ENCODE measurements around the gene HLA-DPA1.

HLA-DPA1 gene

GRCh38 chr6:33017694-33018353 lies 55.6 kb downstream of the HLA-DPA1 start:
- DNase-seq (ENCODE audit: low read depth), result no peak

DNA sequence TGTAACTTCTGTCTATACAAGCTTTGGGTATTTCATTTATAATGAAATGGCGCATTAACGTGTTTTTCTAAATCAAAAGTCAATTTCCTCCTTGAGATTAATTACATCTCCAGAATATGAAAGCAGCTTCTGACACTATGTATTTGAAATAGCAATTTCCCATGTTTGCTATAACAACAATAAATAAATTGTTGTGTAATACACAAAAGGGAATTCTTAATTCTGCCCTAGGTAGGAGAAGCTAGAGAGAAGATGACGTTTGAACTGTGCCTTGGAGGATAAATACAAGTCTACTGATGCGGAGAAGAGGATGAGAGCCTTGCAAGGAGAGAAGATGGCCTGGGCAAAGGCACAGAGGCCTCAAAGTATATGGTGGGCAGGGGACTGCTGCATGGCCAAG lies 56.4 kb downstream of the HLA-DPA1 start:
- no peak for DNase-seq (ENCODE audit: low read depth)

DNA sequence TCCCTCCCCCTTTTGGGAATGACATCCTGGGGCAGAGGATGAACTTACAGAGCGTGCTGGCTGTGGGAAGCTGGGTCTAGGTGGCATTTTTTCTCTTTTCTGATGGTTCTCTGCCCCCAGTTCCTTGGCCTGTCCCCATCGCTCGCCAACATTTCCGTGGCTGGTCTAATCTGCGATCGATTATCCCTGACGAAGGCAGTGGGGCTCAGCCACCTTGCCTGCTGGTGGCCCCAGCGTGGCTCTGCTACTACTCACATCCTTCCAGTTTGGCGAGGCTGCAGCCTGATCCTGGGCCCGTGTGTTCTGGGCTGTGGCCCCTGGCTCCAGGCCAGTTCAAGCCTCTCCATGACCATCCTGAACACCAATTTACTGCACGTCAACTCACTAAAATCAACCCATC lies 57.7 kb downstream of the HLA-DPA1 start:
- DNase-seq (ENCODE audit: low read depth), result no peak

GRCh38 chr6:33014841-33015634 lies 58.4 kb downstream of the HLA-DPA1 start:
- peak; percentile 26 for DNase-seq (ENCODE audit: low read depth)
